ENCODE data around the gene NMT1.

- TF ChIP-seq CREB1 (CRISPR knock-in tag; IDR thresholded peaks at IDR 0.05; ENCODE audit: low read depth) (no peak), POLR2AphosphoS5 (IDR thresholded peaks at IDR 0.05; ENCODE audit: low read depth) (no peak), CTCF (conservative IDR thresholded peaks at IDR 0.05; ENCODE audit: low read depth in 2 of 2) (no peak), ZNF114 (CRISPR knock-in tag; IDR thresholded peaks at IDR 0.05) (no peak), EZH2phosphoT487 (IDR thresholded peaks at IDR 0.05; ENCODE audit: unreplicated experiment) (no peak), JUNB (IDR thresholded peaks at IDR 0.05; ENCODE audit: unreplicated experiment) (no peak)
Observed at GRCh38 chr17:45101546-45101882, 40.4 kb downstream of the NMT1 start.
